GM19193 (cell line): ENCODE results near the gene CHN2.

ENCODE experiments used
- POLR2A ChIP-seq: IDR thresholded peaks from 4 replicates; pipeline ENCODE4 v1.6.1; 2011; ENCODE audit not compliant: insufficient read depth, insufficient read length; ENCODE audit errors: extremely low read depth

The CHN2 gene

GRCh38 chr7:29167721-29168120, 26.9 kb upstream of the CHN2 start:
- TF ChIP-seq POLR2A: no peak

DNA sequence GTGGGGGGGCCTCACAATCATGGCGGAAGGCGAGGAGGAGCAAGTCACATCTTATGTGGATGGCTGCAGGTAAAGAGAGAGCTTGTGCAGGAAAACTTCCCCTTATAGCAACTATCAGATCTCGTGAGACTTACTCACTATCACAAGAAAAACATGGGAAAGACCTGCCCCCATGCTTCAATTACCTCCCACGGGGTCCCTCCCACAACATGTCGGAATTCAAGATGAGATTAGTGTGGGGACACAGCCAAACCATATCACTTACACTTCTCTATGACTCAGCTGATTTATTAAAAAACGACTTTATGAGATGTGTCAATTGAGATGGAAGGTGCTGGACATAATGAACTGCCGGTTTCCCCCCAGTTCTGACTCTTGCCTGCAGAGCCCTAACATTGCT, 23.8 kb upstream of the CHN2 start:
- no peak for TF ChIP-seq POLR2A

GRCh38 chr7:29173458-29173857, 21.1 kb upstream of the CHN2 start:
- no peak for TF ChIP-seq POLR2A

DNA sequence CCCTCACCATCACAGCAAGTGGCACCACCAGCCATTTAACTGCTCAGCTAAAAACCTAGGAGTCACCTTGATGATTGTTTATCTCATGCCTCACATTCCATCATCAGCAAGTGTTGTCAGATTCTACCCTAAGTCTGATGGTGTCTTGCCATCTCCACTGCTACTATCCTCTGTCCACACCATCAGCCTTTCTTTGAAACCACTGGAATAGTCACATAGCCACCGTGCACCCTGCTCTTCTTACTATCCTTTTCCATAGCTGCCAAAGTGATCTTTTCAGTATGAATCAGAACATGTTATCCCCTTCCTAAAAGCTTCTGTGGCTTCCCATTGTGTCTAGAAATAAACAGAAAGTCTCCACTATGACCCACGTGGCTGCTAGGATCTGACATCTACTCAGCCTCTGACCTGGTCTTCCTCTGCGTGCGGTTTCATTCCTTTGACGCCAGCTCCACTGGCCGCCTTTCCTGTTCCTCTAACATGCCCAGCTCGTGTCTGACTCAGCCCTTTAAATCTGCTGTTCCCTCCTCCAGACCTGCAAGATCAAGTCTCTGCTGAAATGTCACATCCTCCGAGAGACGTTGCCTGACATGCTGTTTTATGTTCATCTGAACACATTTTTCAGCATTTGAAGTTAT, 16.5 kb upstream of the CHN2 start:
- no peak for TF ChIP-seq POLR2A

DNA sequence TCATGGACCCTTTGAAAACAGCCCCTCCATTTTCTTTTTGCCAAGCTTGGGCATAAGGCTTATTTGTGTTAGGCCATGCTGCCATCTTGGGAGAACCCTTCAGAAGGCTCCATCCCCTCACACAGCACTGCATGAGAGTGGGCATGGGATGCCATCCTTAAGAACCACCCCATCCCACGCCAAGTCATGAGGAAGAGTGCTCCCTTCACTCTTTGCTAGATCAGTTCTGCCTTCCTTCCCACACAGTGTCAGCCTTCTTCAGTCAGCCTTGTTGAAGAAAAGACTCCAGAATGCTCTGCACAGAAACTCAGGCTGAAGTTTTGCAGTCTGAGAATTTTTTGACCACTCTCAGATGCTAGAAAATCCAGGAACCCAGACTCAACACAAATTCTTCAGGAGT, 15.5 kb upstream of the CHN2 start:
- no peak for TF ChIP-seq POLR2A

DNA sequence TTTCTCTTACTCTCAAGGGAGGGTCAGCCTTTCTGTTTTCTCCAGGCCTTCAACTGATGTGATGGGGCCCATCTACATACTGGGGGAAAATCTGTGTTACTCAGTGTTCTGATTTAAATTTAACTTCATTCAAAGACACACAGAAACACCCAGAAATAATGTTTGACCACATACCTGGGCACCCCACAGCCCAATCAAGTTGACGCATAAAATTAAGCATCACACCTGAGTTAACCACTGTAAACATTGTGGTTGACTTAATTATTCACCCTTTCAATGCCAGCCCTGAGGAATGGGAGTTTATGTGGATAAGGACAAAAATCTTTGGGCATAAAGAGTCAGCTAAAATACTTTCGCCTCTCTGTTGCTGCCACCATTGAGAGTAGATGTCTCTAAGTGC, 10.0 kb upstream of the CHN2 start:
- TF ChIP-seq POLR2A: no peak

DNA sequence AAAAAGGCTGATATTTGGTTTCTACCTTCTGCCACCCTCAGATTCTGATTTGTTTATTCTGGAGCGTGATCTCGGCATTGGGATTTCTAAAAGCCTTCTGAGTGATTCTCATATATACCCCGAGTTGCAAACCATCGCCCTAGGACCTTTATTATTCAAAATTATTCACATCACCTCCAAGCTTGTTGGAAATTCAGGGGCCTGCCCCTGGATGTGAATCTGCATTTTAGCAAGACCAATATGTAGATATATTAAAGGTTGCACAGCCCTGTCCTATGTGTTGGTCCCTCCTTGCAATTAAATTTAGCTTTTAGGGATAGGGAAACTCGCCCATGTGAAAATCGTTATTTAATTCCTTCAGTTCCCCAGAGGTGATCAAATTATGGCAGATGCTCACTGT, 9.0 kb upstream of the CHN2 start:
- TF ChIP-seq POLR2A: no peak

DNA sequence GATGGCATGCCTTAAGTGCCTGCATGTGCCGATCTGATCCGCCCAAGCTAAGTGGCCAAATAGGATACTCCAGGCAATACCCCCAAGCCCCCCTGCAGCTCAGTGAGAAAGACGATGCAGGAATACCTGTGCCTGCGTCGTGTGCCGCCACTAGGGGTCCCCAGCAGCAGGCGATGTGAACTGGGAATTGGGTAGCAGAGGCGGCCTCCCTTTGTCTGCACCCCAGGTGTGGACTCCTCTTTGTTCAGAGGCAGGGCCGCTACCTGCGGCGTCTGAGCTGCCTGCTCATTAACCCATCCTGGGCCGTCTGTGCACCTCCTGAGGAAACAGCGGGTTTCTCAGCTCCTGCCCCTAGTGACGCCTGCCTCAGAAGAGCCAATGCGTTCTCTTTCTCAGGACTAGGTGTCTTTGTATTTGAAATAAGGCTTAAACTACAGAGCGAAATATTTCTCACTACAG, 4.8 kb upstream of the CHN2 start:
- no peak for TF ChIP-seq POLR2A

GRCh38 chr7:29190349-29191045, 4.1 kb upstream of the CHN2 start:
- no peak for TF ChIP-seq POLR2A

DNA sequence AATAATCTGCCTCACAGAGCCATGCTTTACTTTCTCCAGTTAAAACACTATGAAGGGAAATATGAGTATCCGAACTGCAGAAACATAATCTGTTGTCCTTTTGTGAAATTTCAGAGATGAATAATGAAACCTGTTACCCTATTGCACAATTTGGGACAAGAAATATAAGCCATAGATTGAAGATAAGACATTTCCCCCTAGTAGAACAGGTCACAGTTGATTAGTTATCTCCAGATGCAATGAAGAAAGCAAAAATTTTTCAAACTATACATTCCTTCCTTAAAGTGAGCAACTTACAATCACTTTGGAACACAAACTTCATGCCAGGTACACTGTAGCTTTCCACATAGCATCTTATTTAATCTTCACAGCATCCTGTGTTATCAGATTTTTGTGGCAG, 2.3 kb upstream of the CHN2 start:
- TF ChIP-seq POLR2A: no peak

DNA sequence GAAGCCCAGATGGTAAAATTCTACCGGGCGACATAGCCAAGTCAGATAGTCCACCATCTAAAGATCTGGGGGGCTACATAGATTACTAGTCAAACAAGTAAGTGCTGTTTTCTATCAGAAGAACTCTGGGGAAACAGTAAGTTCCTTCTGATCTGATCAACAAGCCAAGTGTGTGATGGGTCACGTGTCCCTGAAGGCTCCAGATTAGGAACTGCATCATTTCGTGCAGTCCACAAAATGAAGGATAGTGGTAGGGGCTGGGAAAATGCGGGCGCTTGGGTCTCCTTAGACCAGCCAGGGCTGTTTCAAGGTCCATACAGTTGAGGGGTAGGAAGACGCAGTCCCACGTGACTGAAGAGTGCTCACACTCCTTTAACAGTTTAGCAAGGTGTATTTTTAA, 1.8 kb upstream of the CHN2 start:
- TF ChIP-seq POLR2A: no peak

DNA sequence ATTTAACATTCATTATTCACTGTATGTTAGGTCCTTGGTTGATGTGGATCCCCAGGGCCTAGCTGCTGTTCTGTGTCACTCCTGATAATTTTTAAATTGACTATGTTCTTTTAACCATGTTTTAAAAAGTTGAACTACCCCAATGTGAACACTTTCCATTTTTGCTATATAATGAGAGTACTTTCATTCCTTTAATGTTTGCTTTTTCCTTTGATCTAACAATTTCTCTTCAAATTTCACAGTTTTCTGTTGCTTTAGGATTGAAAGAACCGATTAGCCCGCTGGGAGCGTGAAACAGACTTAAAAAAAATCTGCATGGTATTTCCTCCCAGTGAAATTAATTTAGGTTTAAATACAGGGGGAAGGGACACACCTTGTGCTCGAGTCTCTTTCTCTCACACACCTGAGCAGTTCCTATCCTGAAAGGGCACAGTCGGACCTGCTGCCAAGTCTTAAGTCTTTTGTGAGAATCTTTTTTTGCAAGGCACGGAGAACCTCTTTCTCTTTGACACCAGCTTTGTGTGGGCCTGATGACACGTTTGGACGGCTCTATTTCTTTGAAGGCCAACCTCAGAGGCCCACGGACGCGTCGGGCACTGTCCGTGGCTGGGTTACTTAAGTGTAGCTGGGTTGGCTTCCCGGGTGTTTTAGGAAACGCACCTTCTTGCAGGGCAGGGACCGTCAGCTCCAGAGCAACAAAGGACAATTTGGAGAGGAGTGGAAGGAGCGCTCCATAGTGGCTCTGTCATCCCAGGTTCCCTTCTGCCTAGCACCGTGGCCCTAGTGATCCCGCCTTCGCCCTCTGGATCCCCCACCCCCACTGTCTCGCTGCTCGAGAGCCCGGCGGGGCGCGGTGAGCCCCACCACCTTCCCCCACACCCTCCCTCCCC, 1.0 kb upstream of the CHN2 start:
- TF ChIP-seq POLR2A: no peak

DNA sequence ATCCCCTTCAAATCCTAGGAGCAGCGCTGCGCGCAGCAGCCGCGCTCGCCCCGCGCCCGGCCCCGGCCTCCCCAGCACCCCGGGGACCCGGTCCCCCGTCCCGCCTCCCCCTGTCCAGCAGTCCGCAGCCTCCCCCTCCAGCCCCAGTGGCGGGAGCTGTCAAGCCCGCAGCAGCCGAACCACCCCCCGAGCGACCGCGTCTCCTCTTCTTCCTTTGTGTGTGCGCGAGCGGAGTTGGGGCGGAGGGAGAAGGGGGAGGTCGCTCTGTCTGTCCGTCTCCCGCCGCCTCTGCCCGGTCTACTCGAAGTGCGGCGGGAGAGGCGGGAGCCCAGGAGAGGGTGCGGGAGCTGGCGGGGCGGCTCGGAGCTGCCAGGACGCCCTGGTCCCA, 375 bp upstream of the CHN2 start:
- TF ChIP-seq POLR2A: no peak

DNA sequence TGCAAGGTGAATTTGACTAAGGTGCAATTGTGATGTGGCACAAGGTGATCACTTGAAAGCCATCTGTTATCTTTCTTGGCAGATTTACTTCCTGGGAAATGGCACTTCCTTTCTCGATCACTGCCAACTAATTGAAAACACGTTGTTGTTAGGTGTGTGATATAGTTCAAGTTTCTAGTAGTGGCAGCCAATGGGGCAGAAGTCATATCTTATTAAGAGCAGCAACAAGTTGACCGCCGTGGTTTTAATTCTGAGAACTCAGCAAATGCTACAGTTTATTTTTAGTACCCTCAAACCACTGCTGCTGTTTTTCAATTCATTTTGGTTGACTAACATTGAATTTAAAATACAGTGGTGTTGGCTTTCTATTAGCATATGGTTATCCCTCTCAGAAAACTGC, 1.6 kb downstream of the CHN2 start:
- TF ChIP-seq POLR2A: no peak

- no peak for TF ChIP-seq POLR2A
Measured at GRCh38 chr7:29196971-29197595, 2.5 kb downstream of the CHN2 start.
